A549 (cell line): Measurements from ENCODE around the gene MFAP2.
"Not testable (repeated sequence)": the region's sequence is repeated elsewhere in the genome, so short reads cannot be mapped to it uniquely, and the experiment has no call there.

Experiments used
- CBX8 ChIP-seq: fragments of 200-600 bp; sonication (generic); IDR thresholded peaks from 2 replicates; pipeline ENCODE4 v1.6.1; 2016
- CHD2 ChIP-seq: fragments of 150-350 bp; IDR thresholded peaks from 2 replicates; pipeline ENCODE4 v1.6.1; 2014; ENCODE audit warnings: low read length; ENCODE audit not compliant: partially characterized antibody
- FOSL2 ChIP-seq, 2 experiments: fragments of 450-650 bp in 1 of 2; fragments of >200 bp in 1 of 2; sonication (Bioruptor Twin) in 1 of 2; formaldehyde crosslinking; IDR thresholded peaks; 2 replicates each; pipeline versions ENCODE4 v1.5.0 to v1.6.1; 2016 to 2020; ENCODE audit warnings: mild to moderate bottlenecking in 1 of 2, moderate library complexity in 1 of 2
- POLR2A ChIP-seq: IDR thresholded peaks from 2 replicates; pipeline ENCODE4 v1.6.1; 2012; ENCODE audit warnings: mild to moderate bottlenecking, low read length
- RAD21 ChIP-seq, 2 experiments: fragments of >200 bp in 1 of 2; sonication (Bioruptor Twin) in 1 of 2; formaldehyde crosslinking in 1 of 2; IDR thresholded peaks in 1 of 2; conservative IDR thresholded peaks in 1 of 2; 2 replicates in 1 of 2; 3 replicates in 1 of 2; pipeline ENCODE4 v1.6.1; 2012 to 2018; ENCODE audit warnings: inconsistent platforms in 1 of 2
- SMC3 ChIP-seq: fragments of >200 bp; sonication (Bioruptor Twin); formaldehyde crosslinking; IDR thresholded peaks from 3 replicates; pipeline ENCODE4 v1.6.1; 2018; ENCODE audit warnings: inconsistent platforms
- TF ChIP-seq, protein P1 (sequence below): fragments of >200 bp; sonication (Bioruptor Twin); formaldehyde crosslinking; IDR thresholded peaks from 3 replicates; pipeline ENCODE4 v1.5.1; 2016

DNA sequence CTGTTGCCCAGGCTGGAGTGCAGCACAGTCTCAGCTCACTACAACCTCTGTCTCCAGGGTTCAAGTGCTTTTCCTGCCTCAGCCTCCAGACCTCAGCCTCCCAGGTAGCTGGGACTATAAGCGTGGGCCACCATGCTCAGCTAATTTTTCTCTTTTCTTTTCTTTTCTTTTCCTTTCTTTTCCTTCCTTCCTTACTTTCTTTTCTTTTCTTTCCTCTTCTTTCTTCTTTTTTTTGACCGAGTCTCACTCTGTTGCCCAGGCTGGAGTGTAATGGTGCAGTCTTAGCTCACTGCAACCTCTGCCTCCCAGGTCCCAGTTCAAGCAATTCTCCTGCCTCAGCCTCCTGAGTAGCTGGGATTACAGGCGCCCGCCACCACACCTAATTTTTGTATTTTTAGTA, 16.3 kb downstream of the MFAP2 start:
- not testable (repeated sequence) for TF ChIP-seq SMC3; RAD21 (conservative IDR thresholded peaks at IDR 0.05 in 1 of 2, IDR thresholded peaks at IDR 0.05 in 1 of 2); CBX8; FOSL2 (IDR thresholded peaks at IDR 0.05); FOSL2 (CRISPR knock-in tag; IDR thresholded peaks at IDR 0.05); CHD2; POLR2A
- TF ChIP-seq, protein P1, sequence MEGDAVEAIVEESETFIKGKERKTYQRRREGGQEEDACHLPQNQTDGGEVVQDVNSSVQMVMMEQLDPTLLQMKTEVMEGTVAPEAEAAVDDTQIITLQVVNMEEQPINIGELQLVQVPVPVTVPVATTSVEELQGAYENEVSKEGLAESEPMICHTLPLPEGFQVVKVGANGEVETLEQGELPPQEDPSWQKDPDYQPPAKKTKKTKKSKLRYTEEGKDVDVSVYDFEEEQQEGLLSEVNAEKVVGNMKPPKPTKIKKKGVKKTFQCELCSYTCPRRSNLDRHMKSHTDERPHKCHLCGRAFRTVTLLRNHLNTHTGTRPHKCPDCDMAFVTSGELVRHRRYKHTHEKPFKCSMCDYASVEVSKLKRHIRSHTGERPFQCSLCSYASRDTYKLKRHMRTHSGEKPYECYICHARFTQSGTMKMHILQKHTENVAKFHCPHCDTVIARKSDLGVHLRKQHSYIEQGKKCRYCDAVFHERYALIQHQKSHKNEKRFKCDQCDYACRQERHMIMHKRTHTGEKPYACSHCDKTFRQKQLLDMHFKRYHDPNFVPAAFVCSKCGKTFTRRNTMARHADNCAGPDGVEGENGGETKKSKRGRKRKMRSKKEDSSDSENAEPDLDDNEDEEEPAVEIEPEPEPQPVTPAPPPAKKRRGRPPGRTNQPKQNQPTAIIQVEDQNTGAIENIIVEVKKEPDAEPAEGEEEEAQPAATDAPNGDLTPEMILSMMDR, result not testable (repeated sequence)
